Measurements from ENCODE around the gene PTPN3.

Gene PTPN3

GRCh38 chr9:109416135-109416706 lies 81.9 kb downstream of the PTPN3 start:
- no peak for TF ChIP-seq CEBPB (IDR thresholded peaks at IDR 0.05)

- TF ChIP-seq CEBPB (IDR thresholded peaks at IDR 0.05) = no peak
- TF ChIP-seq MAX (IDR thresholded peaks at IDR 0.05) = no peak
- TF ChIP-seq ZBTB7A (IDR thresholded peaks at IDR 0.05; ENCODE audit: low read depth) = no peak
- TF ChIP-seq EP300 (IDR thresholded peaks at IDR 0.05; ENCODE audit: borderline replicate concordance) = no peak
- no peak for TF ChIP-seq TCF12 (IDR thresholded peaks at IDR 0.05; ENCODE audit: low read depth)
- TF ChIP-seq EGR1 (IDR thresholded peaks at IDR 0.05) = no peak
- no peak for TF ChIP-seq YY1 (IDR thresholded peaks at IDR 0.05; ENCODE audit: low read depth)
- TF ChIP-seq CREB1 (IDR thresholded peaks at IDR 0.05; ENCODE audit: low read depth) = no peak
- TF ChIP-seq REST (IDR thresholded peaks at IDR 0.05; ENCODE audit: low read depth) = no peak
- TF ChIP-seq NFIC (IDR thresholded peaks at IDR 0.05) = no peak
- no peak for TF ChIP-seq FOXM1 (IDR thresholded peaks at IDR 0.05; ENCODE audit: borderline replicate concordance, low read depth)
- no peak for TF ChIP-seq USF1 (IDR thresholded peaks at IDR 0.05)
- TF ChIP-seq RAD21 (IDR thresholded peaks at IDR 0.05; ENCODE audit: low read depth) = no peak
- no peak for TF ChIP-seq TAF1 (IDR thresholded peaks at IDR 0.05; ENCODE audit: low read depth)
- no peak for TF ChIP-seq TEAD4 (IDR thresholded peaks at IDR 0.05)
Measured at GRCh38 chr9:109414125-109414785, 83.9 kb downstream of the PTPN3 start.

GRCh38 chr9:109411798-109412352 lies 86.2 kb downstream of the PTPN3 start:
- TF ChIP-seq RAD21 (IDR thresholded peaks at IDR 0.05; ENCODE audit: low read depth) (peak; percentile 43), TCF12 (IDR thresholded peaks at IDR 0.05; ENCODE audit: low read depth) (no peak), NFIC (IDR thresholded peaks at IDR 0.05) (no peak), YY1 (IDR thresholded peaks at IDR 0.05; ENCODE audit: low read depth) (no peak), REST (IDR thresholded peaks at IDR 0.05; ENCODE audit: low read depth) (no peak)

GRCh38 chr9:109411069-109411761 lies 86.9 kb downstream of the PTPN3 start:
- TF ChIP-seq TCF12 (IDR thresholded peaks at IDR 0.05; ENCODE audit: low read depth) (no peak), REST (IDR thresholded peaks at IDR 0.05; ENCODE audit: low read depth) (peak; percentile 46; the same call in 1 of the 2 replicates)

- TF ChIP-seq CEBPB (IDR thresholded peaks at IDR 0.05) = no peak
- TF ChIP-seq RAD21 (IDR thresholded peaks at IDR 0.05; ENCODE audit: low read depth) = no peak
- TF ChIP-seq EGR1 (IDR thresholded peaks at IDR 0.05) = no peak
- TF ChIP-seq YY1 (IDR thresholded peaks at IDR 0.05; ENCODE audit: low read depth) = no peak
- TF ChIP-seq FOXM1 (IDR thresholded peaks at IDR 0.05; ENCODE audit: borderline replicate concordance, low read depth) = no peak
- no peak for TF ChIP-seq CREB1 (IDR thresholded peaks at IDR 0.05; ENCODE audit: low read depth)
- TF ChIP-seq ZBTB7A (IDR thresholded peaks at IDR 0.05; ENCODE audit: low read depth) = no peak
- TF ChIP-seq MAX (IDR thresholded peaks at IDR 0.05) = no peak
- no peak for TF ChIP-seq USF1 (IDR thresholded peaks at IDR 0.05)
- TF ChIP-seq REST (IDR thresholded peaks at IDR 0.05; ENCODE audit: low read depth) = no peak
Measured at GRCh38 chr9:109409773-109410397, 88.2 kb downstream of the PTPN3 start.
